Fibroblast of gingiva (primary cell): Measurements from ENCODE around the gene ICAM2.
"Not testable (repeated sequence)": the region's sequence is repeated elsewhere in the genome, so short reads cannot be mapped to it uniquely, and the experiment has no call there.

Experiments
- DNase-seq: peaks from one replicate; pipeline ENCODE4 v3.0.0-alpha.2; 2011; ENCODE audit warnings: low read depth

The ICAM2 gene

GRCh38 chr17:64009571-64010402, 10.6 kb downstream of the ICAM2 start:
- peak; percentile 38 for DNase-seq

GRCh38 chr17:64008830-64009229, 11.6 kb downstream of the ICAM2 start:
- no peak for DNase-seq

- no peak for DNase-seq
Observed at GRCh38 chr17:64008346-64008745, 12.1 kb downstream of the ICAM2 start.

GRCh38 chr17:64007838-64008282, 12.6 kb downstream of the ICAM2 start:
- DNase-seq, result no peak

GRCh38 chr17:64007089-64007837, 13.2 kb downstream of the ICAM2 start:
- DNase-seq, result not testable (repeated sequence)

GRCh38 chr17:64006361-64007088, 13.9 kb downstream of the ICAM2 start:
- peak; percentile 38 for DNase-seq

- DNase-seq, result no peak
Observed at GRCh38 chr17:64005734-64006167, 14.7 kb downstream of the ICAM2 start.

- no peak for DNase-seq
Observed at GRCh38 chr17:64004903-64005733, 15.3 kb downstream of the ICAM2 start.

GRCh38 chr17:64004218-64004770, 16.1 kb downstream of the ICAM2 start:
- DNase-seq, result no peak

GRCh38 chr17:64003526-64004121, 16.8 kb downstream of the ICAM2 start:
- no peak for DNase-seq

- no peak for DNase-seq
Observed at GRCh38 chr17:64002658-64003525, 17.5 kb downstream of the ICAM2 start.

- peak; percentile 57 for DNase-seq
Observed at GRCh38 chr17:64001763-64002529, 18.5 kb downstream of the ICAM2 start.

- no peak for DNase-seq
Observed at GRCh38 chr17:64001091-64001579, 19.3 kb downstream of the ICAM2 start.

GRCh38 chr17:63999680-64000531, 20.5 kb downstream of the ICAM2 start:
- no peak for DNase-seq

- DNase-seq, result no peak
Observed at GRCh38 chr17:63998721-63999679, 21.4 kb downstream of the ICAM2 start.

GRCh38 chr17:63998050-63998720, 22.2 kb downstream of the ICAM2 start, which contains the start of gene PRR29:
TSS of gene PRR29 (plus strand) at chr17:63998351. CDS start at chr17:63998365, 14 bp downstream.
- DNase-seq, result peak; percentile 30
